HCT116 (cell line): ENCODE results near the gene PTPRC. TPM values are rescaled to one million over a fixed set of nuclear protein-coding genes. Genes with fewer than 3 reads are reported as not detected.

ENCODE experiments used
- ATAC-seq: fragments of 200-7000 bp; cut with Tn5 transposase; 2 replicates; pipeline ENCODE4 v1.9.1; 2020; ENCODE audit warnings: mild to moderate bottlenecking, moderate library complexity
- BruUV-seq: library from RNA; stranded (reverse); fragments of 400-500 nt; replicated peaks from 2 replicates; lab custom pipeline; 2021; lab: Mats Ljungman, UMichigan
- CTCF ChIA-PET: fragments of 300-600 bp; sonication (Branson Sonifier 250); formaldehyde crosslinking; loops from one replicate; lab custom pipeline; 2021; ENCODE audit warnings: antibody characterized with exemption; lab: Charles Lee
- POLR2A ChIA-PET: fragments of 300-600, 350-600 bp; sonication (Branson Sonifier 250); formaldehyde crosslinking; loops from one replicate; lab custom pipeline; 2021; ENCODE audit warnings: antibody characterized with exemption; lab: Charles Lee
- RAD21 ChIA-PET, 2 experiments: fragments of 300-600 bp; sonication (Branson Sonifier 250); formaldehyde crosslinking; loops; one replicate each; lab custom pipeline; 2023; ENCODE audit warnings: low total read pairs in 2 of 2; ENCODE audit not compliant: uncharacterized antibody in 2 of 2, unreplicated experiment in 2 of 2, low non-redundant PET in 1 of 2; lab: Charles Lee
- DNase-seq: peaks from one replicate; pipeline ENCODE4 v3.0.0-alpha.2; 2010; ENCODE audit warnings: low read depth, low spot score
- H2AFZ ChIP-seq: fragments of 200-600 bp; shearing (Covaris generic), sonication (generic); 2 replicates; pipeline ENCODE4 v1.6.1; 2017; ENCODE audit warnings: low read depth, mixed run types, mixed read lengths, antibody characterized with exemption, low read length; ENCODE audit not compliant: poor library complexity, severe bottlenecking
- H3K27ac ChIP-seq: 2 replicates; pipeline ENCODE4 v1.5.1; 2012; ENCODE audit warnings: low read depth, low read length
- H3K27me3 ChIP-seq: fragments of 200-600 bp; sonication (generic); 2 replicates; pipeline ENCODE4 v1.6.1; 2016; ENCODE audit warnings: mixed run types, low read length, mixed read lengths; ENCODE audit not compliant: insufficient read depth
- H3K36me3 ChIP-seq, 2 experiments: fragments of 200-500 bp in 1 of 2; fragments of 200-600 bp in 1 of 2; sonication (Bioruptor generic) in 1 of 2; sonication (generic) in 1 of 2; 2 replicates each; pipeline versions ENCODE4 v1.5.1 to v1.6.1; 2014 to 2016; ENCODE audit warnings: low read length in 2 of 2, inconsistent platforms in 1 of 2, mixed read lengths in 1 of 2, mixed run types in 1 of 2; ENCODE audit not compliant: insufficient read depth in 2 of 2, control insufficient read depth in 1 of 2
- H3K4me1 ChIP-seq, 2 experiments: fragments of 200-600 bp in 1 of 2; sonication (generic) in 1 of 2; 2 replicates each; pipeline versions ENCODE4 v1.5.1 to v1.6.1; 2012 to 2017; ENCODE audit warnings: low read length in 2 of 2, inconsistent platforms in 1 of 2, mild to moderate bottlenecking in 1 of 2, mixed read lengths in 1 of 2, mixed run types in 1 of 2, moderate library complexity in 1 of 2; ENCODE audit not compliant: insufficient read depth in 2 of 2, control insufficient read depth in 1 of 2
- H3K4me2 ChIP-seq: fragments of 200-600 bp; sonication (generic); 2 replicates; pipeline ENCODE4 v1.6.1; 2017; ENCODE audit warnings: mixed run types, low read length, mixed read lengths
- H3K4me3 ChIP-seq, 2 experiments: fragments of 200-600 bp in 1 of 2; sonication (generic) in 1 of 2; replicated peaks in 1 of 2; 2 replicates each; pipeline ENCODE4 v1.5.1; 2011 to 2016; ENCODE audit warnings: low read length in 2 of 2, control low read depth in 1 of 2, low read depth in 1 of 2, mild to moderate bottlenecking in 1 of 2, mixed read lengths in 1 of 2, mixed run types in 1 of 2
- H3K79me2 ChIP-seq: fragments of 200-600 bp; sonication (generic); 2 replicates; pipeline ENCODE4 v1.6.1; 2017; ENCODE audit warnings: mild to moderate bottlenecking, mixed run types, low read length, moderate library complexity, mixed read lengths; ENCODE audit not compliant: insufficient read depth
- H3K9ac ChIP-seq: fragments of 200-600 bp; sonication (generic); 2 replicates; pipeline ENCODE4 v1.6.1; 2016; ENCODE audit warnings: low read length, mixed read lengths
- H3K9me2 ChIP-seq: fragments of 200-600 bp; sonication (generic), shearing (Covaris generic); 2 replicates; pipeline ENCODE4 v1.6.1; 2017; ENCODE audit warnings: mixed run types, mild to moderate bottlenecking, moderate library complexity; ENCODE audit not compliant: insufficient read depth
- H3K9me3 ChIP-seq, 2 experiments: fragments of 200-500 bp in 1 of 2; fragments of 200-600 bp in 1 of 2; sonication (Bioruptor generic) in 1 of 2; sonication (generic) in 1 of 2; 2 replicates each; pipeline ENCODE4 v1.6.1; 2014 to 2017; ENCODE audit warnings: low read length in 2 of 2, mixed read lengths in 2 of 2, inconsistent platforms in 1 of 2, low read depth in 1 of 2, mild to moderate bottlenecking in 1 of 2, mixed run types in 1 of 2, moderate library complexity in 1 of 2; ENCODE audit not compliant: control insufficient read depth in 1 of 2, insufficient read depth in 1 of 2
- H4K20me1 ChIP-seq: fragments of 200-600 bp; sonication (generic), shearing (Covaris generic); 2 replicates; pipeline ENCODE4 v1.6.1; 2017; ENCODE audit warnings: mixed run types, mild to moderate bottlenecking, moderate library complexity; ENCODE audit not compliant: insufficient read depth
- ATF3 ChIP-seq: IDR thresholded peaks from 2 replicates; pipeline ENCODE4 v1.6.1; 2012
- CEBPB ChIP-seq: IDR thresholded peaks from 2 replicates; pipeline ENCODE4 v1.6.1; 2012; ENCODE audit warnings: low read depth
- CTCF ChIP-seq, 3 experiments: fragments of 200-600 bp in 1 of 3; sonication (generic) in 1 of 3; IDR thresholded peaks in 2 of 3; conservative IDR thresholded peaks in 1 of 3; 2 replicates each; pipeline ENCODE4 v1.5.1; 2012 to 2017; ENCODE audit warnings: low read depth in 2 of 3, low read length in 2 of 3, antibody characterized with exemption in 1 of 3, borderline replicate concordance in 1 of 3, control low read depth in 1 of 3, mild to moderate bottlenecking in 1 of 3, mixed read lengths in 1 of 3, mixed run types in 1 of 3, moderate library complexity in 1 of 3; ENCODE audit not compliant: insufficient read depth in 1 of 3
- EZH2phosphoT487 ChIP-seq: fragments of 200-600 bp; IDR thresholded peaks from 2 replicates; pipeline ENCODE4 v1.6.1; 2018; ENCODE audit warnings: antibody characterized with exemption, borderline replicate concordance
- FOSL1 ChIP-seq: IDR thresholded peaks from 2 replicates; pipeline ENCODE4 v1.6.1; 2012; ENCODE audit warnings: low read depth
- POLR2A ChIP-seq: IDR thresholded peaks from 2 replicates; pipeline ENCODE4 v1.7.0; 2011; ENCODE audit warnings: borderline replicate concordance; ENCODE audit not compliant: insufficient read depth, insufficient read length; ENCODE audit errors: extremely low read depth
- ZNF274 ChIP-seq: fragments of 200-500 bp; sonication (Bioruptor generic); IDR thresholded peaks from 2 replicates; pipeline ENCODE4 v1.6.1; 2014; ENCODE audit warnings: mild to moderate bottlenecking, low read depth, low read length, inconsistent platforms
- intact Hi-C: fragments of 100-400 bp; cut with micrococcal nuclease; formaldehyde crosslinking; loops from 2 replicates; pipeline ENCODE4 v1.10.0; 2022
- total RNA-seq: library from RNA; stranded (reverse); gene quantifications from one replicate; pipeline ENCODE4 v1.2.1, GENCODE V29; 2021; ENCODE audit not compliant: unreplicated experiment

The PTPRC gene
- total RNA-seq, 1 experiment from 2014 or later, result 1.2 TPM

- TF ChIP-seq ZNF274 (no peak), FOSL1 (no peak), EZH2phosphoT487 (no peak), CEBPB (peak; percentile 62), ATF3 (0 out of 2 replicates have a peak, but pooled peaks have one; percentile 6)
Observed at GRCh38 chr1:198699167-198700015, 60.6 kb downstream of the PTPRC start (continued).

GRCh38 chr1:198700016-198700392 lies 61.2 kb downstream of the PTPRC start:
- BruUV-seq, result no TSS peak
- no peak for ATAC-seq
- no peak overlapping the region for H3K9ac ChIP-seq

More at GRCh38 chr1:198700016-198700392, 61.2 kb downstream of the PTPRC start:
- Histone ChIP-seq H2AFZ (peak overlapping the region; percentile 89), H3K27me3 (no peaks in the 10 kb centered on the region), H3K4me2 (peak overlapping the region; percentile 63), H3K4me1 (peaks cover 0 to 8% of the 10 kb centered on the region in 2 experiments; a peak in 1 of 4 replicates), H3K79me2 (no peaks in the 10 kb centered on the region), H3K9me2 (no peaks in the 10 kb centered on the region), H3K36me3 (no peaks in the 10 kb centered on the region), H3K4me3 (no peak overlapping the region), H3K27ac (no peak overlapping the region), H4K20me1 (no peaks in the 10 kb centered on the region), H3K9me3 (no peaks in the 10 kb centered on the region)
- CTCF ChIA-PET, result interaction anchor here (1.1 to 3.4 kb wide), 2 partner anchors 14 to 763 kb away, joined by 3 to 9 read pairs; no protein-coding TSS in a partner anchor
- RAD21 ChIA-PET, result no interaction called here
- intact Hi-C loops, result no loop called here
- no peak for DNase-seq
- POLR2A ChIA-PET, result no interaction called here
- TF ChIP-seq CTCF (IDR thresholded peaks at IDR 0.05 in 2 of 3, conservative IDR thresholded peaks at IDR 0.05 in 1 of 3; ENCODE audit: borderline replicate concordance in 1 of 3, insufficient read depth in 1 of 3, low read depth in 2 of 3, low read length in 2 of 3), result no peak
- no peak for TF ChIP-seq POLR2A
